Subcutaneous abdominal adipose tissue (tissue), 5 donors: ENCODE data around the gene LRIT2.

Experiments used
- H3K27ac ChIP-seq: one replicate; pipeline ENCODE4 v1.7.0; 2013; ENCODE audit warnings: low read depth, mild to moderate bottlenecking, inconsistent platforms, low read length, moderate library complexity
- H3K27me3 ChIP-seq, 5 donors: one replicate each; pipeline ENCODE4 v1.7.0; 2013; ENCODE audit warnings: low read length in 5 of 5, inconsistent platforms in 1 of 5; ENCODE audit not compliant: control insufficient read depth in 5 of 5, insufficient read depth in 4 of 5
- H3K36me3 ChIP-seq, 5 donors: one replicate each; pipeline ENCODE4 v1.7.0; 2013; ENCODE audit warnings: low read length in 5 of 5; ENCODE audit not compliant: control insufficient read depth in 5 of 5, insufficient read depth in 5 of 5
- H3K4me1 ChIP-seq, 5 donors: one replicate each; pipeline ENCODE4 v1.7.0; 2013; ENCODE audit warnings: low read length in 5 of 5, mild to moderate bottlenecking in 3 of 5, moderate library complexity in 1 of 5; ENCODE audit not compliant: control insufficient read depth in 5 of 5, insufficient read depth in 5 of 5
- H3K4me3 ChIP-seq, 5 donors: one replicate each; pipeline ENCODE4 v1.7.0; 2013; ENCODE audit warnings: low read length in 5 of 5, low read depth in 1 of 5
- H3K9ac ChIP-seq, 5 donors: one replicate each; pipeline ENCODE4 v1.7.0; 2013; ENCODE audit warnings: low read length in 5 of 5, mild to moderate bottlenecking in 4 of 5, moderate library complexity in 3 of 5
- H3K9me3 ChIP-seq, 5 donors: one replicate each; pipeline ENCODE4 v1.7.0; 2013; ENCODE audit warnings: low read length in 5 of 5; ENCODE audit not compliant: control insufficient read depth in 5 of 5
- donor health status: healthy.
- donor health status: healthy.
- donor health status: healthy.
- donor health status: healthy.
- donor health status: healthy.

LRIT2 gene

DNA sequence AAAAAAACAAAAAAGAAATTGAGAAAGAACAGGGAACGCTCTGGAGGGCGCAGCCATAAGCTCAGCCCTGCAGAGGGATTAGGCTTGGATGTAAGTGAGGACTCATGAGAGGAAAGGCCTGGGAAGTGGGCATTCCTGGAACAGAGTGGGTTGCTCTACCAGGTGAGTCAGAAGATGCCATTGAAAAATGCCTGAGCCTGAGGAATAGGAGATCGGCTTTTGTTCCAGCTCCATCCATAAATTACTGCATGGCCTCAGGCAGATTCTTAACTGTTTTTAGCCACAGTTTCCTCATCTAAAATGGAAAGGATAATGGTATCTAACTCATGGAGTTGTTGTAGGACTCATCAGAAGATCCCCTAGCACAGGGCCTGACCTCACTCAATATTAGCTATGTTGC lies 18.4 kb upstream of the LRIT2 start:
- H3K36me3 ChIP-seq = no peaks in the 10 kb centered on the region
- no peaks in the 10 kb centered on the region for H3K9me3 ChIP-seq
- no peak overlapping the region for H3K4me3 ChIP-seq
- no peak overlapping the region for H3K27ac ChIP-seq
- peaks cover 0 to 8% (median 2%) of the 10 kb centered on the region in 5 donors for H3K4me1 ChIP-seq
- no peak overlapping the region for H3K9ac ChIP-seq
- H3K27me3 ChIP-seq = peaks cover 0 to 6% (median 0%) of the 10 kb centered on the region in 5 donors

GRCh38 chr10:84241185-84241790 lies 15.9 kb upstream of the LRIT2 start, which contains the start of gene LRIT1:
Gene LRIT1, minus strand, starts transcription at chr10:84241546. Its CDS starts 107 bp downstream, at chr10:84241439.
- Histone ChIP-seq H3K4me1 (peaks cover 0 to 15% (median 6%) of the 10 kb centered on the region in 5 donors), H3K36me3 (no peaks in the 10 kb centered on the region), H3K9ac (no peak within 1 kb of the TSS), H3K27ac (no peak within 1 kb of the TSS), H3K4me3 (no peak within 1 kb of the TSS), H3K9me3 (no peaks in the 10 kb centered on the region), H3K27me3 (peaks cover 0 to 8% (median 4%) of the 10 kb centered on the region in 5 donors)

DNA sequence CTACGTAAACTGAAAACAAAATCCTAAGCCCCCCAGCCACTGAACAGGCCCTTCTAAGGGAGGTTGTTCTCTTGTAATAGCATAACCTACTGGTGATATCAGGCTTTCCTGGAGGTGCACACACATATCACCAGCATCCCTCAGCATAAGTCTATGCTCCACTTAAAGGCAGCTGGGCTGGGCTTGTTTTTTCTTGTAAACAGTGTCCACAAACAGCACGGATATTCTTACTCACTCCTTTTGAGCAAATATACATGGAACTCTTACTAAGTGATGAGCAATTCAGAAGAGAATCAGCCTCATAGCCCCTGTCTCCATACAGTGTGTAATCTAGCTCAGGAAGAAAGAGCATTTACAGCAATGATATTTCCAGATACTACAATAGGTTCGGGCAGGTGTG lies 13.6 kb upstream of the LRIT2 start:
- Histone ChIP-seq H3K9ac (no peak overlapping the region), H3K27ac (no peak overlapping the region), H3K4me1 (peaks cover 0 to 9% (median 5%) of the 10 kb centered on the region in 5 donors), H3K36me3 (no peaks in the 10 kb centered on the region), H3K9me3 (no peaks in the 10 kb centered on the region), H3K4me3 (no peak overlapping the region), H3K27me3 (peaks cover 0 to 8% (median 4%) of the 10 kb centered on the region in 5 donors)

DNA sequence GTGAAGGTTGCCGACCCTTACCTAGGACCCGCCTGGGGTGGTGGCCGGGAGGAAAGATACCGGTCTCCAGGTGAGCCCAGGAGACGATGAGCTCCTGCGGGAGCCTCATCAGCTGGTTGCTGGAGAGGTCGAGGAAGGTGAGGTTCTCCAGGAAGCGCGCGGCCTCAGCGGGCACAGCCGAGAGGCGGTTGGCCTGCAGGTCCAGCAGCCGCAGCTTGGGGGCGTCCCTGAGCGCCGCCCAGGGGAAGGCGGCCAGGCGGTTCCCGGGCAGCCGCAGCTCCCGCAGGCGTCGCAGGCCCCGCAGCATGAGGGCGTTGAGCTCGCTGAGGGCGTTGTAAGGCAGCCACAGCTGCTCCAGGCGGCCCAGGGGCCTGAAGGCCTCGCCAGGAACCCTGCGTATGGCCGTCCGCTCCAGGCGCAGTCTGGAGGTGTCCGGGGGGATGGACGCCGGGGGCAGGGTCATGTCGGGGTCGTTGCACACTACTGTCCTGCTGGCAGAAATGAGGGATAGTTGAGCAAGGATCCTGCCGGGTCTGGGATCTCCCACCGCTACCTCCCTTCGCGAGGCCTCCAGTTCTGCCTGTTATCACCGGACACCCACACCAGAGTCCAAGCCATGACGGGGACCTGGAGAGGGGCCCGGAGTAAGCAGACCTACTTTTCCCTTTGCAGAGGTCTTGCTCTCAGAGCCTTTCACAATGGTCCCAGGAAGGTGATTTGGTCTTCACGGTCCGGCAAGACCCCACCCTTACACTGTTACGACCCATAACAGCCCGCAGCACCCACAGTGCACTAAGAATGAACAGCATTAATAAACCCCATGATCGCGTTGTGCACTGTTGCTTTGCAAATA lies 12.1 kb upstream of the LRIT2 start:
- no peak overlapping the region for H3K9ac ChIP-seq
- H3K4me3 ChIP-seq = no peak overlapping the region
- H3K27me3 ChIP-seq = peaks cover 0 to 9% (median 4%) of the 10 kb centered on the region in 5 donors
- no peak overlapping the region for H3K27ac ChIP-seq
- no peaks in the 10 kb centered on the region for H3K9me3 ChIP-seq
- H3K4me1 ChIP-seq = peaks cover 0 to 9% (median 5%) of the 10 kb centered on the region in 5 donors
- H3K36me3 ChIP-seq = no peaks in the 10 kb centered on the region

- Histone ChIP-seq H3K36me3 (no peaks in the 10 kb centered on the region), H3K27me3 (peaks cover 0 to 9% (median 4%) of the 10 kb centered on the region in 5 donors), H3K9ac (no peak overlapping the region), H3K27ac (no peak overlapping the region), H3K9me3 (peaks cover 0 to 2% (median 0%) of the 10 kb centered on the region in 5 donors), H3K4me1 (peaks cover 0 to 9% (median 5%) of the 10 kb centered on the region in 5 donors), H3K4me3 (no peak overlapping the region)
These were observed 11.5 kb upstream of the LRIT2 start for GRCh38 chr10:84236807-84237198.

GRCh38 chr10:84235096-84235495 lies 9.8 kb upstream of the LRIT2 start:
- H3K27me3 ChIP-seq = peaks cover 0 to 9% (median 4%) of the 10 kb centered on the region in 5 donors
- H3K9ac ChIP-seq = no peak overlapping the region
- H3K9me3 ChIP-seq = peaks cover 0 to 10% (median 0%) of the 10 kb centered on the region in 5 donors
- no peaks in the 10 kb centered on the region for H3K36me3 ChIP-seq
- H3K27ac ChIP-seq = no peak overlapping the region
- peaks cover 0 to 22% (median 11%) of the 10 kb centered on the region in 5 donors for H3K4me1 ChIP-seq
- no peak overlapping the region for H3K4me3 ChIP-seq

DNA sequence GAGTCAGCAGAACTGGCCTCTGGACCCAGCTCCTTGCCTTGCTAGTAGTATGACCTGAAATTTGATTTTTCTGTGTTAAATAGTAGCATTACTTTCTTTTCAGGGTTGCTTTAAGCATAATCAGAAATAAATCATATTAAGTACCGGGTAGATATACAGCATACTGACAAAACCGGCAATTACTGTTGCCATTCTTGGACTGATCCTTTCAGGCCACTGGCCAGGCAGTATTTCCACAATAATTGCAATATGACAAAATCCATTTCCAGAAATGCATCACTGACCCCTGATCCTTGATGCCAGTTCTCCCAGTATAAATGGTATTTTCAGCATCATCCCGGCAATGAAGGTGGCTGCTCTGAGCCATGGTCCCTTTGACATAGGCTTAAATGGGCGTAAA lies 9.1 kb upstream of the LRIT2 start:
- Histone ChIP-seq H3K4me3 (no peak overlapping the region), H3K27ac (no peak overlapping the region), H3K36me3 (no peaks in the 10 kb centered on the region), H3K4me1 (peaks cover 0 to 23% (median 11%) of the 10 kb centered on the region in 5 donors), H3K9me3 (peaks cover 0 to 10% (median 0%) of the 10 kb centered on the region in 5 donors), H3K9ac (no peak overlapping the region), H3K27me3 (peaks cover 0 to 9% (median 4%) of the 10 kb centered on the region in 5 donors)

DNA sequence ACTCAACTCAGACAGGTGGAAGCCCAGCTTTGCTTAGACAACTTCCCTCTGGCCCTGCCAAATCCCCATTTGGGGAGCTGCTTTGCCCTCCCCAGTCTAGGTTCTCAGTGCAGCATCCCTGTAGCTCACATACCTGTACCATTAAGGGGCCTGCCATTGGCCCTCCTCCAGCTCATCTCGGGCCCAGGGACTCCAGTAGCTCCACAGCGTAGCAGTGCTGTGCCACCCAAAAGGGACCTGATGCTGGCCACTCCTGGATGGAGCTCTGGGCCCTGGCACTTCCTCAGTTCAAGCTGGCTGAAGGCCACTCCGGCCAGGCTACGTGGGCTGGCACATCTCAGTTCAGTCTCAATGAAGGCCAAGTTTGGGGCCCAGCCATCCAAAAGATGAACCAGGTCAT lies 8.6 kb upstream of the LRIT2 start:
- Histone ChIP-seq H3K9ac (no peak overlapping the region), H3K27me3 (peaks cover 0 to 9% (median 4%) of the 10 kb centered on the region in 5 donors), H3K9me3 (peaks cover 0 to 10% (median 0%) of the 10 kb centered on the region in 5 donors), H3K4me3 (no peak overlapping the region), H3K27ac (no peak overlapping the region), H3K4me1 (peaks cover 0 to 23% (median 11%) of the 10 kb centered on the region in 5 donors), H3K36me3 (no peaks in the 10 kb centered on the region)

- H3K4me1 ChIP-seq = peaks cover 0 to 23% (median 11%) of the 10 kb centered on the region in 5 donors
- H3K27ac ChIP-seq = no peak overlapping the region
- peaks cover 0 to 10% (median 0%) of the 10 kb centered on the region in 5 donors for H3K9me3 ChIP-seq
- peaks cover 0 to 8% (median 2%) of the 10 kb centered on the region in 5 donors for H3K27me3 ChIP-seq
- no peaks in the 10 kb centered on the region for H3K36me3 ChIP-seq
- no peak overlapping the region for H3K4me3 ChIP-seq
- H3K9ac ChIP-seq = no peak overlapping the region
These were observed 7.0 kb upstream of the LRIT2 start for GRCh38 chr10:84232376-84232775.

GRCh38 chr10:84230359-84230758 lies 5.0 kb upstream of the LRIT2 start:
- no peak overlapping the region for H3K27ac ChIP-seq
- H3K27me3 ChIP-seq = peaks cover 0 to 4% (median 0%) of the 10 kb centered on the region in 5 donors
- no peak overlapping the region for H3K4me3 ChIP-seq
- H3K36me3 ChIP-seq = no peaks in the 10 kb centered on the region
- H3K9ac ChIP-seq = no peak overlapping the region
- H3K9me3 ChIP-seq = peaks cover 0 to 10% (median 0%) of the 10 kb centered on the region in 5 donors
- H3K4me1 ChIP-seq = peaks cover 0 to 17% (median 6%) of the 10 kb centered on the region in 5 donors
